Kidney (tissue), 14 donors: Measurements from ENCODE around the gene IZUMO4. TPM values are rescaled to one million over a fixed set of nuclear protein-coding genes. Genes with fewer than 3 reads are reported as not detected.
A peak's percentile ranks its signal among the peaks of the same experiment; 100 is the strongest.

Experiments used
- DNase-seq, 5 donors: peaks; one replicate each; pipeline ENCODE4 v3.0.0-alpha.2; 2013 to 2020
- FAIRE-seq: peaks from 2 replicates; lab custom pipeline; 2012; peaks lifted over from hg19 to GRCh38; lab: Jason Lieb, UNC
- H3K27ac ChIP-seq, 2 donors: one replicate each; pipeline ENCODE4 v1.7.0; 2013; ENCODE audit warnings: low read depth in 2 of 2, low read length in 2 of 2, inconsistent platforms in 1 of 2
- H3K27me3 ChIP-seq: one replicate; pipeline ENCODE4 v1.7.1; 2013; ENCODE audit warnings: low read length, inconsistent platforms; ENCODE audit not compliant: control insufficient read depth, insufficient read depth
- H3K36me3 ChIP-seq, 3 donors: one replicate each; pipeline versions ENCODE4 v1.7.0 to v1.7.1; 2013; ENCODE audit warnings: low read length in 3 of 3, control low read depth in 1 of 3, inconsistent platforms in 1 of 3; ENCODE audit not compliant: insufficient read depth in 3 of 3, control insufficient read depth in 2 of 3
- H3K4me1 ChIP-seq, 3 donors: one replicate each; pipeline versions ENCODE4 v1.7.0 to v1.7.1; 2013; ENCODE audit warnings: low read length in 3 of 3, inconsistent platforms in 1 of 3, low read depth in 1 of 3; ENCODE audit not compliant: control insufficient read depth in 2 of 3, insufficient read depth in 2 of 3
- H3K4me3 ChIP-seq, 3 donors: one replicate each; pipeline versions ENCODE4 v1.7.0 to v1.8.1; 2013; ENCODE audit warnings: low read length in 3 of 3, control low read depth in 1 of 3, inconsistent platforms in 1 of 3
- H3K9ac ChIP-seq, 3 donors: one replicate each; pipeline versions ENCODE4 v1.7.0 to v1.7.1; 2013; ENCODE audit warnings: low read length in 3 of 3, control low read depth in 1 of 3, inconsistent platforms in 1 of 3
- H3K9me3 ChIP-seq, 3 donors: one replicate each; pipeline versions ENCODE4 v1.7.0 to v1.7.1; 2013; ENCODE audit warnings: low read length in 3 of 3, control low read depth in 1 of 3, inconsistent platforms in 1 of 3; ENCODE audit not compliant: control insufficient read depth in 2 of 3, insufficient read depth in 1 of 3
- intact Hi-C: fragments of 100-400 bp; cut with DNase I; formaldehyde crosslinking; loops from one replicate; pipeline ENCODE4 v1.11.1; 2022
- polyA plus RNA-seq: library from polyadenylated mRNA; stranded (reverse); fragments of 350-450 nt; fragmentation: Illumina TruSeq; extraction: RNeasy Lipid Tissue Mini Kit (QIAGEN cat#74804); gene quantifications from one replicate; pipeline ENCODE4 v1.2.3, GENCODE V29; 2014; ENCODE audit warnings: low read depth, low replicate concordance; ENCODE audit not compliant: insufficient read depth
- total RNA-seq: library from RNA; stranded (reverse); fragmentation: NEBNext Ultra II Directional; extraction: Animal tissue kit (Norgen Biotek cat#: 25700); gene quantifications from one replicate; pipeline ENCODE4 v1.2.1, GENCODE V29; 2021
- TF ChIP-seq, protein P1 (sequence below): IDR thresholded peaks from 3 replicates; pipeline ENCODE4 v1.5.1; 2012; ENCODE audit warnings: mild to moderate bottlenecking, moderate library complexity, borderline replicate concordance; ENCODE audit not compliant: insufficient read depth; ENCODE audit errors: extremely low read depth
- donor health status: control.
- donor health status: control.
- donor health status: control.
- donor health status: control.
- donor health status: control.
- donor health status: DM: yes; HTN: yes; CAD: no.
- donor health status: Normal renal cell carcinoma (clear cell type).

The IZUMO4 gene
- total and polyA plus RNA-seq, 2 donors from 2014 or later = 4.3 to 8.9 TPM

DNA sequence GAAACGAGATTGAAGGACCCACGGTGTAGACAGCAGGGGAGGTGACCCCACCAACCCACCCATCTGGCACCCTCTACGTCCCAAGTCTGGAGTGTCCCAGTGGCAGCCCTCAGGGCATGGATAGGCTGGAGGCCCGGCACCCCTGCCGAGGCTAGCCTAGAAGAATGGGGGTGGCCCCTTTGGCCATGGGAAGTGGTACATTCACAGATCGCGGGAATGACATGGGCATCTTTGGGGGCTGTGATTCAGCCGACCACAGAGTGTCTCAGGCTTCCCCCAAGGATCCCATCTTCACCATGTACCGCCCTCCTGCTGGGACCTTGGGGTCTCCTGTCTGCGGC, 34.4 kb upstream of the IZUMO4 start:
- no peak for FAIRE-seq
- peaks cover 0 to 34% (median 17%) of the 10 kb centered on the region in 3 donors for H3K4me1 ChIP-seq
- peak overlapping the region; percentile 89 to 99 for H3K27ac ChIP-seq

DNA sequence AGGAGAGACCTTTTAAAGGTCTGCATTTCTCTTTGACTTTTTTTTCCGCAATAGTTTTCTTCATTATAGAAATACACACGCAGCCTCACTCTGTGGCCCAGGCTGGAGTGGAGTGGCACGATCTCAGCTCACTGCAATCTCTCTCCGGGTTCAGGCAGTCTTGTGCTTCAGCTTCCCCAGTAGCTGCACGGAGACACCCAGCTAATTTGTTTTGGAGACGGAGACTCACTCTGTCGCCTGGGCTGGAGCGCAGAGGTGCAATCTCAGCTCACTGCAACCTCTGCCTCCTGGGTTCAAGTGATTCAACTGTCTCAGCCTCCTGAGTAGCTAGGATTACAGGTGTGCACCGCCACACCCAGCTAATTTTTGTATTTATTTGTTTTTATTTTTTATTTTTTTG, 33.9 kb upstream of the IZUMO4 start:
- Histone ChIP-seq H3K27me3 (no peaks in the 10 kb centered on the region), H3K9me3 (no peaks in the 10 kb centered on the region), H3K9ac (no peak overlapping the region), H3K36me3 (no peaks in the 10 kb centered on the region), H3K27ac (no peak overlapping the region), H3K4me1 (peaks cover 0 to 34% (median 17%) of the 10 kb centered on the region in 3 donors), H3K4me3 (no peak overlapping the region)
- DNase-seq = peak in 1 of 5 donors; percentile 62
- no peak for FAIRE-seq
- TF ChIP-seq, protein P1, sequence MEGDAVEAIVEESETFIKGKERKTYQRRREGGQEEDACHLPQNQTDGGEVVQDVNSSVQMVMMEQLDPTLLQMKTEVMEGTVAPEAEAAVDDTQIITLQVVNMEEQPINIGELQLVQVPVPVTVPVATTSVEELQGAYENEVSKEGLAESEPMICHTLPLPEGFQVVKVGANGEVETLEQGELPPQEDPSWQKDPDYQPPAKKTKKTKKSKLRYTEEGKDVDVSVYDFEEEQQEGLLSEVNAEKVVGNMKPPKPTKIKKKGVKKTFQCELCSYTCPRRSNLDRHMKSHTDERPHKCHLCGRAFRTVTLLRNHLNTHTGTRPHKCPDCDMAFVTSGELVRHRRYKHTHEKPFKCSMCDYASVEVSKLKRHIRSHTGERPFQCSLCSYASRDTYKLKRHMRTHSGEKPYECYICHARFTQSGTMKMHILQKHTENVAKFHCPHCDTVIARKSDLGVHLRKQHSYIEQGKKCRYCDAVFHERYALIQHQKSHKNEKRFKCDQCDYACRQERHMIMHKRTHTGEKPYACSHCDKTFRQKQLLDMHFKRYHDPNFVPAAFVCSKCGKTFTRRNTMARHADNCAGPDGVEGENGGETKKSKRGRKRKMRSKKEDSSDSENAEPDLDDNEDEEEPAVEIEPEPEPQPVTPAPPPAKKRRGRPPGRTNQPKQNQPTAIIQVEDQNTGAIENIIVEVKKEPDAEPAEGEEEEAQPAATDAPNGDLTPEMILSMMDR = no peak
- intact Hi-C loops = no loop called here

More for the DNA sequence above, 34.4 kb upstream of the IZUMO4 start:
- Histone ChIP-seq H3K9me3 (no peaks in the 10 kb centered on the region), H3K4me3 (peak overlapping the region; percentile 11 to 80 (median 67)), H3K36me3 (no peaks in the 10 kb centered on the region), H3K9ac (peak overlapping the region in 2 of 3 donors; percentile 30 to 86), H3K27me3 (no peaks in the 10 kb centered on the region)
- intact Hi-C loops = no loop called here
- TF ChIP-seq, protein P1 = no peak
- DNase-seq = peak in 1 of 5 donors; percentile 68

DNA sequence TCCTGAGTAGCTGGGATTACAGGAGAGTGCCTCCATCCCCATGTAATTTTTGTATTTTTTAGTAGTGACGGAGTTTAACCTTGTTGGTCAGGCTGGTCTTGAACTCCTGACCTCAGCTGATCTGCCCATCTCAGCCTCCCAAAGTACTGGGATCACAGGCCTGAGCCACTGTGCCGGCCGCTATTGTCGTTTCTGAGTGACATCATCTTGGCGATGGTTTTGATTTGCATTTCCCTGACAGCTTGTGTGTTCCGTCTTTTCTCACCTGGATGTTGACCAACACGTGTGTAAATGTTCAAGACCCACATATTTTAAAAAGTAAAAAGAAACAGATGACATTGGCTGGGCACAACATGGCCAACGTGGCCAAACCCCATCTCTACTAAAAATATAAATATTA, 32.9 kb upstream of the IZUMO4 start:
- no peak for DNase-seq
- no peaks in the 10 kb centered on the region for H3K27me3 ChIP-seq
- TF ChIP-seq, protein P1 = no peak
- H3K4me3 ChIP-seq = no peak overlapping the region
- no peaks in the 10 kb centered on the region for H3K9me3 ChIP-seq
- H3K36me3 ChIP-seq = no peaks in the 10 kb centered on the region
- H3K27ac ChIP-seq = no peak overlapping the region
- H3K9ac ChIP-seq = no peak overlapping the region
- H3K4me1 ChIP-seq = peaks cover 0 to 31% (median 17%) of the 10 kb centered on the region in 3 donors
- intact Hi-C loops = no loop called here
- FAIRE-seq = no peak

DNA sequence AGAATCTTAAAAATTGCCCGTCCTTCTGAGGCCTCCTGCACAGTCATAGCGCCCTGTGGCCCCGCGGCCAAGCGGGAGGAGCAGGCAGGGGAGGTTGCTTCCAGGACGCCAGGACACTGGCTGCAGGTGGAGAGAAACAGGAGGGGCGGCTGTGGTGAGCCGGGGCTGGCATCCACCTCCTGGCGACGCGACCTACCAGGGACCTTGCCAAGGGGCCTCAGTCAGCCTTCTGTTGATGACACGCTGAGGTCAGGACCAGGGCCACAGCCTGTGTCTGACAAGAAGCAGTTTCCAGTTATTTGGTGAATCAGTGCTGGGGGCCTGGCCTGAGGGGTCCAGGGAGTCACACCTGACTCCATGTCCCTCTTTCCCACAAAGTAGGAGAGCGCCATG, 32.3 kb upstream of the IZUMO4 start:
- DNase-seq (peak in 1 of 5 donors; percentile 63), FAIRE-seq (no peak)
- intact Hi-C loops = no loop called here
- Histone ChIP-seq H3K9me3 (no peaks in the 10 kb centered on the region), H3K9ac (peak overlapping the region in 1 of 3 donors; percentile 65), H3K4me1 (peaks cover 0 to 26% (median 16%) of the 10 kb centered on the region in 3 donors), H3K4me3 (no peak overlapping the region), H3K27ac (peak overlapping the region; percentile 63 to 83), H3K27me3 (no peaks in the 10 kb centered on the region), H3K36me3 (no peaks in the 10 kb centered on the region)
- TF ChIP-seq, protein P1 = no peak
